ENCODE results near the gene MPPED1. TPM values are rescaled to one million over a fixed set of nuclear protein-coding genes. Genes with fewer than 3 reads are reported as not detected.

The MPPED1 gene, protein sequence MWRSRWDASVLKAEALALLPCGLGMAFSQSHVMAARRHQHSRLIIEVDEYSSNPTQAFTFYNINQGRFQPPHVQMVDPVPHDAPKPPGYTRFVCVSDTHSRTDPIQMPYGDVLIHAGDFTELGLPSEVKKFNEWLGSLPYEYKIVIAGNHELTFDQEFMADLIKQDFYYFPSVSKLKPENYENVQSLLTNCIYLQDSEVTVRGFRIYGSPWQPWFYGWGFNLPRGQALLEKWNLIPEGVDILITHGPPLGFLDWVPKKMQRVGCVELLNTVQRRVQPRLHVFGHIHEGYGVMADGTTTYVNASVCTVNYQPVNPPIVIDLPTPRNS
- 1 to 10 TPM in 1 of 4 donors, under 1 TPM in 2, not detected in 1; 0.29 to 6.8 (median 0.80) TPM for total RNA-seq

DNA sequence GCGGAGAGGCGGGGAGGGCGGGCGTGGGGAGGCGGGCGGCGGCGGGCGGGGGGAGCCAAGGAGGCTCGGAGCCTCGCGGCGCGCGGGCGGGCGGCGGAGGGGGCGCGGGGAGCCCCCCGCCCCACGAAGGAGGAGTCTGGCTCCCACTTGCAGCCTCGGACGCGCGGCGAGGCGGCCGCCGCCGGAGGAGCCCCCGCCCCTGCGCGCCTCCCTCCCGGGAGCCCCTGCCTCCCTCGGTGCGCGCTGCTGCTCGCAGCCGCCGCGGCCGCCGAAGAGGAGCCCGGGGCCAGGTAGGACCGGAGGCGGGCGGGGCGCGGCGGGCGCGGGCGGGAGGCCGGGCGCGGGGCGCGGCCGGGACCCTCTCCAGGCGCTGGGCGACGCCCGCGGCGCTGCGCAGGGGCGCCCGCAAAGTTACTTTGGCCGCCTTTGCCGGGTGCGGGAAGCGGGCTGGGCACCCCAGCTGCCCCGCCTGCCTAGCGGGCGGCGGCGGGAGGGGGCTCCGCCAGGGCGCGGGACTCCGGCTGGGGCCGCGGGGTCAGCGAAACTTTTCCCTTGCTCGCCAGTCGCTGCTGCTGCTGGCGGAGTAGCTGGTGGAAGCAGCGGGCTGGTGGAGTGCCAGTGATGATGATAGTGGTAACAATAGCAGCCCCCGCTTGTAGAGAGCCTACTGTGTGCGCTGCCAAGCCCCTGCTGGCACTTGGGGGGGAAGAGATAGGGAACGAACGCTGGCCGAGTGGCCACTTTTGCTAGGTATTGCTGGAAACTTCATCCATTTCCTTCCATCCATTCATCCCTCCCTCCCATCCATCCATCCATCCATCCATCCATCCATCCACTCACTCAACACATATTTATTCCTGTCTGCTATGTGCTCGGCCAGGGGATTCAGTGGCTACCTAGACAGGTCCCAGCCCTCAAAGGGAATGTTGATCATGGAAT, at the start of gene MPPED1:
Gene MPPED1 (plus strand): TSS at position 146 of the 939 bp plus-strand sequence. CDS start 12,972 bp downstream, outside the sequence.
- no peak for DNase-seq (ENCODE audit: low spot score in 2 of 2)

DNA sequence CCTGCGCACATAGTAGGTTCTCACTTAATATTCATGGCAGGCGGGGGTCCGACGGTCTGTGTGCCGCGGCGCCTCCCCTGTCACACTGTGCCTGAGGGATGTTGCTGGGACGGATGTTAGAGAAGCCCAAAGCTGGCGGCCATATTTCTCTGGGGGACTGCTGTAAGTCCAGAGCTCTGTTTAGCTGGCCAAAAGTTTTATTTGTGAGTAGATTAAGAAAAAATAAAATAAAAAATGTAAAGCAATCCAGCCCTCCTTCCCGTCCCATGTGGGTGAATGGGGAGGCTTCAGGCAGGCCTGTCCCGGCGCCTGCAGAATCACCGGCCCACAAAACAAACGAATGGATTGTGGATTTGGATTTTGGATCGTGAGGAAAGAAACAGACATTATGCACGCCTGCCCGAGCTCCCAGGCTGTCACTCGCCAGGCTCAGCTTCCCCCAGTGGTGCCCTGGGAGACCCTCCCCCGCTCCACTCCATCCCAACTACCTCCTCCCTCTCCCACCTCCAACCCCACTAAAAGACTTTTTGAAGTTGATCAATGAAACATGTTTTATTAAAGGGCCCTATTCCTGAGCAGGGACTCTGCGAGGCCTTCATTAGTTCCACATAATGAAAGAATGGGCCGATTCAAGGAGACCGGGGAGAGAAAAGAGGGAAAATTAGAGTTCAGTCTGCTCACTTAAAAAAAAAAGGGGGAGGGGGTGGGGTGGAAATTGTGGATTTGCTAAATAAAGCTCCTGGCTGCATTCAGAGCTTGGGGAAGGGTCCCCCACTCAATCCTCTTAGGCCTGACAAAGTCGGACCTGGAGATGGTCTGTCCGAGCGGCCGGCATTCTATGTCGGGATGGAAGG, 48.3 kb upstream of the MPPED1 start:
- 76 to 79% methylated on average over 27 of the region's 27 CpGs for WGBS, 2 donors
- no peak for TF ChIP-seq POLR2A (IDR thresholded peaks at IDR 0.05)
- TF ChIP-seq, protein P1, sequence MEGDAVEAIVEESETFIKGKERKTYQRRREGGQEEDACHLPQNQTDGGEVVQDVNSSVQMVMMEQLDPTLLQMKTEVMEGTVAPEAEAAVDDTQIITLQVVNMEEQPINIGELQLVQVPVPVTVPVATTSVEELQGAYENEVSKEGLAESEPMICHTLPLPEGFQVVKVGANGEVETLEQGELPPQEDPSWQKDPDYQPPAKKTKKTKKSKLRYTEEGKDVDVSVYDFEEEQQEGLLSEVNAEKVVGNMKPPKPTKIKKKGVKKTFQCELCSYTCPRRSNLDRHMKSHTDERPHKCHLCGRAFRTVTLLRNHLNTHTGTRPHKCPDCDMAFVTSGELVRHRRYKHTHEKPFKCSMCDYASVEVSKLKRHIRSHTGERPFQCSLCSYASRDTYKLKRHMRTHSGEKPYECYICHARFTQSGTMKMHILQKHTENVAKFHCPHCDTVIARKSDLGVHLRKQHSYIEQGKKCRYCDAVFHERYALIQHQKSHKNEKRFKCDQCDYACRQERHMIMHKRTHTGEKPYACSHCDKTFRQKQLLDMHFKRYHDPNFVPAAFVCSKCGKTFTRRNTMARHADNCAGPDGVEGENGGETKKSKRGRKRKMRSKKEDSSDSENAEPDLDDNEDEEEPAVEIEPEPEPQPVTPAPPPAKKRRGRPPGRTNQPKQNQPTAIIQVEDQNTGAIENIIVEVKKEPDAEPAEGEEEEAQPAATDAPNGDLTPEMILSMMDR (IDR thresholded peaks at IDR 0.05): no peak
- no peak for DNase-seq (ENCODE audit: low spot score in 2 of 2)
- H3K4me3 ChIP-seq (ENCODE audit: low read depth, poor library complexity, severe bottlenecking): no peak overlapping the region
- intact Hi-C loops (cut with DNase I; ENCODE audit: low total_unique reads): no loop called here

More for the DNA sequence above, at the start of gene MPPED1:
- intact Hi-C loops (cut with DNase I; ENCODE audit: low total_unique reads): no loop called here
- no peak within 1 kb of the TSS for H3K4me3 ChIP-seq (ENCODE audit: low read depth, poor library complexity, severe bottlenecking)
- WGBS, 2 donors: 1% methylated on average over 34 to 73 of the region's 95 CpGs
- TF ChIP-seq, protein P1 (IDR thresholded peaks at IDR 0.05): no peak
- TF ChIP-seq POLR2A (IDR thresholded peaks at IDR 0.05): no peak

DNA sequence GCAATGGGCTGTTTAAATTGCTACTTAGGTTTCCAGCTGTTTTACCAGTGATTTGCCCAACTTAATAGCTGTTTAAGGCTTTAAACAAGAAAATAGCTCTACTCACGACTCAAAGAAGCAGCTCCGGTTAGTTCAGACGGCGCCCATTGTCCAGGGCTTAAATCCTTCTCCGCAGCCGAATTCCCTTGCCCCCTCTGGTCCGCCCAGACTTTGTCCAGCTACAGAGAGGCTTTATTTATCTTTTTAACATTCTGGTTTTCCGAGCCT, 47.7 kb upstream of the MPPED1 start:
- intact Hi-C loops (cut with DNase I; ENCODE audit: low total_unique reads): no loop called here
- TF ChIP-seq, protein P1 (IDR thresholded peaks at IDR 0.05): no peak
- TF ChIP-seq POLR2A (IDR thresholded peaks at IDR 0.05): no peak
- DNase-seq (ENCODE audit: low spot score in 2 of 2): no peak
- WGBS, 2 donors: 78 to 80% methylated on average over 8 of the region's 8 CpGs
- H3K4me3 ChIP-seq (ENCODE audit: low read depth, poor library complexity, severe bottlenecking): no peak overlapping the region

DNA sequence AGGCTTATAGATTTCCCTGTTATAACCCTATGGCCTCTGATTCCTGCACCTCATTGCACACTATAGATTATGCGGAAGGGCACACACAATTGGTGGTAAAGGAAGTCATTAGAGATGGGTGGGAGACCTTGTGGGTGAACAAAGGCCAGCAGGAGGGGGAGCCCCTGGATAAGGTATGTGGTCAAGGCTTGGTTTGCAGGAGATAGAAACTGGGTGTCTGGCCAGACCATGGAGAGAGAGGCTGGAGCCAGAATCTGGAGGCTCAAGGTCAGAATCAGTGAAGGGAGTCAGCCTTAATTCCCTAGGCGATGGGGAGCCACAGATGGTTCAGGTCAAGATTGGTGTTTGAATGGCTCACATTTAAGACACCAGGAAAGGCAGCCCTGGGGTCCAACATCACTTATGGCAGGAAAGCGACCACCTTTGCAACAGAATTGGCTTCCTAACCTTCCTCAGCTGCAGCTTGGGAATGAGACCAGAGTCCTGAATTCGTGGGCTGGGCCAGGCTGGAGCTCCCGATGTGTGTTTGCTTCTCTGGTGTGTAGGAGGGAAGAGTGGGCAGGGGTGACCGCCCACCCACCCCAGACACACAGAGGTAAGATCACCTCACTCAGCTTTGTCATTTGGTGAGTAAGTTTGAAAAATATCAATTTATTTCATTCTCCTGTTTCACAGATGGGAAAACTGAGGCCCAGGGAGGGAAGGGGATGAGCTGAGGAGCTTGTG, 45.9 kb upstream of the MPPED1 start:
- WGBS, 2 donors: 79 to 89% methylated on average over 6 of the region's 6 CpGs
- DNase-seq (ENCODE audit: low spot score in 2 of 2): no peak
- intact Hi-C loops (cut with DNase I; ENCODE audit: low total_unique reads): no loop called here
- H3K4me3 ChIP-seq (ENCODE audit: low read depth, poor library complexity, severe bottlenecking): no peak overlapping the region
- TF ChIP-seq POLR2A (IDR thresholded peaks at IDR 0.05): no peak
- TF ChIP-seq, protein P1 (IDR thresholded peaks at IDR 0.05): no peak

DNA sequence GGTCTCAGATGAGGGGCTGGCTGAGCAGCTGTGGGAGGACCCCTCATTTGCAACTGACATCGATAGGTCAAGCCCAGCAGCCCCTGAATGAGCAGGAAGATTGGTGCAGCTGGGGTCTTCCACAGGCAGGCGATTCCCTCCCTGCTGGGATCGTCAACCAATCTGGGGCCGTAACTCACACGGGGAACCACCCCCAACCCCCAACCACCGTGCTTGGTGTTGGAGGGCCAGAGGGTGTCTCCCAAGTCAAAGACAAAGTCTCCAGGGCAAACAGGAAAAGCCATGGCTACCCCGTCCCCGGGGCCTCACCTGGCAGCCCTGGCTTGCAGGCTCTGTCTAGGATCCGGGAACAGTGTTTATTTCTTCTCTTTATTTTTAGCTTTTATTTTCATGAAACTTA, 41.8 kb upstream of the MPPED1 start:
- intact Hi-C loops (cut with DNase I; ENCODE audit: low total_unique reads): no loop called here

More for the DNA sequence above, 41.8 kb upstream of the MPPED1 start:
- no peak for DNase-seq (ENCODE audit: low spot score in 2 of 2)
- H3K4me3 ChIP-seq (ENCODE audit: low read depth, poor library complexity, severe bottlenecking): no peak overlapping the region
- TF ChIP-seq, protein P1 (IDR thresholded peaks at IDR 0.05): no peak
- TF ChIP-seq POLR2A (IDR thresholded peaks at IDR 0.05): no peak
- 30% methylated on average over 9 of the region's 9 CpGs for WGBS, 2 donors
